BLaER1 (cell line): ENCODE results near the gene ATXN7L3.
A peak's percentile ranks its signal among the peaks of the same experiment; 100 is the strongest.

Experiments used
- H3K27ac ChIP-seq: shearing (Covaris generic); formaldehyde crosslinking; 2 replicates; pipeline ENCODE4 v1.8.1; 2022
- H3K27me3 ChIP-seq: shearing (Covaris generic); formaldehyde crosslinking; 2 replicates; pipeline ENCODE4 v1.8.1; 2022
- H3K36me3 ChIP-seq: shearing (Covaris generic); formaldehyde crosslinking; 2 replicates; pipeline ENCODE4 v1.8.1; 2022
- H3K4me1 ChIP-seq: shearing (Covaris generic); formaldehyde crosslinking; 2 replicates; pipeline ENCODE4 v1.8.1; 2022
- H3K4me2 ChIP-seq: shearing (Covaris generic); formaldehyde crosslinking; 2 replicates; pipeline ENCODE4 v1.8.1; 2022
- H3K4me3 ChIP-seq: shearing (Covaris generic); formaldehyde crosslinking; 2 replicates; pipeline ENCODE4 v1.8.1; 2022
- H3K9ac ChIP-seq: shearing (Covaris generic); formaldehyde crosslinking; 2 replicates; pipeline ENCODE4 v1.8.1; 2022
- H3K9me3 ChIP-seq: shearing (Covaris generic); formaldehyde crosslinking; 2 replicates; pipeline ENCODE4 v1.8.1; 2022
- H4K20me1 ChIP-seq: shearing (Covaris generic); formaldehyde crosslinking; 2 replicates; pipeline ENCODE4 v1.8.1; 2022
- Cebpa-rat ChIP-seq: shearing (Covaris generic); IDR thresholded peaks from 2 replicates; pipeline ENCODE4 v1.8.1; 2022

Gene ATXN7L3

DNA sequence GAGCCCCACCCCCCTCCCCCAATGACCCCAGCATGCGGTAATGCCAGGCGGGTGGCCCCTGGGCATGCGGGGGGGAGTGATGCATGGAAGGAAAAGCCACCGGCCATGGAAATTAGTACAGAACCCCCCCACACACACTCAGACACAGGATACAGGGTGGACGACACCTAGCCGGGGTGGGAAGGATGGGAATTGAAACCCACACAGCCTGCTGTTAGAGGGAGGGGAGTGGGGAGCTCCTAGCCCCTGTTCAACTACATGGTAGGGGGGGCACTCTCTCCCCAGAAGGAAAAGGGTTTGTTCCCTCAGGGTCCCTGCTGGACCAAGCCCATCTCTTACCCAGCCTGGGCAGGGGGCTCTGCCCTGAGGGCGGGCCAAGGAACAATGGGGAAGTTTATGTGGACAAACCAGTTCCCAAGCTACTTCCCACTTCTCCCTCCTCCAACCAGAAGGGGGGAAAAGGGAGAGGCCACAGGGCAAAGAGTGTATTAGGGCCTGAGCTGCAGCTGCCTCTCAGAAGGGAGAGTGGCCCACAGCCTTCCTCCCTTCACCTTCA is 7.7 kb downstream of the ATXN7L3 start:
- Histone ChIP-seq H3K4me1 (peaks cover 20% of the 10 kb centered on the region), H3K9ac (no peak overlapping the region), H3K36me3 (peaks cover 89% of the 10 kb centered on the region), H3K4me2 (no peak overlapping the region), H3K27ac (no peak overlapping the region), H3K27me3 (no peaks in the 10 kb centered on the region), H3K9me3 (no peaks in the 10 kb centered on the region), H4K20me1 (peaks cover 26% of the 10 kb centered on the region; the same call in 1 of the 2 replicates), H3K4me3 (no peak overlapping the region)
- no peak for TF ChIP-seq Cebpa-rat

DNA sequence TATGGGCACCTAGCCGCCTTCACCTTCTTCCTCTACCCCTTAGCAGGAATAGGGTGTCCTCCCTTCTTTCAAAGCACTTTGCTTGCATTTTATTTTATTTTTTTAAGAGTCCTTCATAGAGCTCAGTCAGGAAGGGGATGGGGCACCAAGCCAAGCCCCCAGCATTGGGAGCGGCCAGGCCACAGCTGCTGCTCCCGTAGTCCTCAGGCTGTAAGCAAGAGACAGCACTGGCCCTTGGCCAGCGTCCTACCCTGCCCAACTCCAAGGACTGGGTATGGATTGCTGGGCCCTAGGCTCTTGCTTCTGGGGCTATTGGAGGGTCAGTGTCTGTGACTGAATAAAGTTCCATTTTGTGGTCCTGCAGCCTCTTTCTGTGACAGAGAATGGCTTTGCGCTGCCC is 8.3 kb downstream of the ATXN7L3 start:
- no peak for TF ChIP-seq Cebpa-rat
- Histone ChIP-seq H3K4me2 (no peak overlapping the region), H3K27ac (no peak overlapping the region), H4K20me1 (peaks cover 22% of the 10 kb centered on the region; the same call in 1 of the 2 replicates), H3K27me3 (no peaks in the 10 kb centered on the region), H3K9me3 (no peaks in the 10 kb centered on the region), H3K9ac (no peak overlapping the region), H3K4me3 (no peak overlapping the region), H3K36me3 (peaks cover 82% of the 10 kb centered on the region), H3K4me1 (peaks cover 15% of the 10 kb centered on the region)

DNA sequence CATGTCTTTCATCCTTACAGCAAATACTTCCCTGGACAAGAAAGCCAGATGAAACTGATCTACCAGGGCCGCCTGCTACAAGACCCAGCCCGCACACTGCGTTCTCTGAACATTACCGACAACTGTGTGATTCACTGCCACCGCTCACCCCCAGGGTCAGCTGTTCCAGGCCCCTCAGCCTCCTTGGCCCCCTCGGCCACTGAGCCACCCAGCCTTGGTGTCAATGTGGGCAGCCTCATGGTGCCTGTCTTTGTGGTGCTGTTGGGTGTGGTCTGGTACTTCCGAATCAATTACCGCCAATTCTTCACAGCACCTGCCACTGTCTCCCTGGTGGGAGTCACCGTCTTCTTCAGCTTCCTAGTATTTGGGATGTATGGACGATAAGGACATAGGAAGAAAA is 9.2 kb downstream of the ATXN7L3 start:
- TF ChIP-seq Cebpa-rat, result no peak
- Histone ChIP-seq H3K9me3 (no peaks in the 10 kb centered on the region), H3K27me3 (no peaks in the 10 kb centered on the region), H3K27ac (no peak overlapping the region), H4K20me1 (peaks cover 29% of the 10 kb centered on the region), H3K9ac (no peak overlapping the region), H3K4me3 (no peak overlapping the region), H3K4me1 (peaks cover 19% of the 10 kb centered on the region), H3K4me2 (no peak overlapping the region), H3K36me3 (peaks cover 75% of the 10 kb centered on the region)

- H3K27ac ChIP-seq, result no peak overlapping the region
Observed at GRCh38 chr17:44188576-44189403, 10.9 kb downstream of the ATXN7L3 start.

DNA sequence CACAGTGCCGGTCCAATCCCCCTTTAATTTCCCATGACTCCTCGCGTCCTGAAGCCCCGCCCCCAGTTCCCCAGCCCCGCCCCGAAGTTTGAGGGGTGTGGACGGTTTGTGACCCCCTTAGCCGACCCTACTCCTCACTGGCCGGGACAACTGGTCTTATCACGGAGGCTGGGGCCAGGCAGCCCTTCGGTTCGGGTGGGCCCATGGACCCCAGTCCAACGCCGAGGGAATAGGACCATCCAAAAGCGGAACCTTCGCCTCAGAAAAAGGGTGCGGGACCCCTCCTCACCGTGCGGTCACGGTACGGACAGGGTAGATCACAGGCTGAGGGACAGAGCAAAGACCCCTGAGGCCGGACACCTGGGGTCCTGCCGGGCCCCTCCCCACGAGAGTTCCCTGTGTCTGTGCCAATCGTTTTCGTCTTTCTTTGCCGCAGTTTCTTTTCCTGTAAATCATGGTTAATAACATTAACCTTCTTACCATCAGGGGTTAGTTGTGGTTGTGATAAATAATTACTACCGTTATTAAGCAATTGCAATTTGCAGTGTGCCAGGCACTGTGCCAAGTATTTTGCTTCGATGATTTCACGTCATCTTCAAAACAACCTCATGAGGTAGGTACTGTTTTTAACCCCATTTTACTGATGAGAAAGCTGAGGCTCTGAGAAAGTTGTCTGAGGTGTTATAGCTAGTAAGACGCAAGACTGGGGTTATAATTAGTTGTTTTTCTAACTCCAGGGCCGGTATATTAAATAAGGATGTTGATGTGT is 12.4 kb downstream of the ATXN7L3 start:
- Histone ChIP-seq H3K36me3 (peaks cover 67% of the 10 kb centered on the region), H4K20me1 (peaks cover 43% of the 10 kb centered on the region), H3K9ac (peak overlapping the region; percentile 94), H3K9me3 (no peaks in the 10 kb centered on the region), H3K27ac (peak overlapping the region; percentile 88), H3K4me1 (peaks cover 40% of the 10 kb centered on the region), H3K27me3 (no peaks in the 10 kb centered on the region), H3K4me2 (peak overlapping the region; percentile 83), H3K4me3 (peak overlapping the region; percentile 95)
- TF ChIP-seq Cebpa-rat, result no peak

More at GRCh38 chr17:44188576-44189403, 10.9 kb downstream of the ATXN7L3 start:
- Histone ChIP-seq H3K27me3 (no peaks in the 10 kb centered on the region), H3K4me2 (peak overlapping the region; percentile 83), H3K4me1 (peaks cover 36% of the 10 kb centered on the region), H4K20me1 (peaks cover 37% of the 10 kb centered on the region), H3K36me3 (peaks cover 67% of the 10 kb centered on the region), H3K4me3 (no peak overlapping the region), H3K9me3 (no peaks in the 10 kb centered on the region), H3K9ac (peak overlapping the region; percentile 94)
- no peak for TF ChIP-seq Cebpa-rat

DNA sequence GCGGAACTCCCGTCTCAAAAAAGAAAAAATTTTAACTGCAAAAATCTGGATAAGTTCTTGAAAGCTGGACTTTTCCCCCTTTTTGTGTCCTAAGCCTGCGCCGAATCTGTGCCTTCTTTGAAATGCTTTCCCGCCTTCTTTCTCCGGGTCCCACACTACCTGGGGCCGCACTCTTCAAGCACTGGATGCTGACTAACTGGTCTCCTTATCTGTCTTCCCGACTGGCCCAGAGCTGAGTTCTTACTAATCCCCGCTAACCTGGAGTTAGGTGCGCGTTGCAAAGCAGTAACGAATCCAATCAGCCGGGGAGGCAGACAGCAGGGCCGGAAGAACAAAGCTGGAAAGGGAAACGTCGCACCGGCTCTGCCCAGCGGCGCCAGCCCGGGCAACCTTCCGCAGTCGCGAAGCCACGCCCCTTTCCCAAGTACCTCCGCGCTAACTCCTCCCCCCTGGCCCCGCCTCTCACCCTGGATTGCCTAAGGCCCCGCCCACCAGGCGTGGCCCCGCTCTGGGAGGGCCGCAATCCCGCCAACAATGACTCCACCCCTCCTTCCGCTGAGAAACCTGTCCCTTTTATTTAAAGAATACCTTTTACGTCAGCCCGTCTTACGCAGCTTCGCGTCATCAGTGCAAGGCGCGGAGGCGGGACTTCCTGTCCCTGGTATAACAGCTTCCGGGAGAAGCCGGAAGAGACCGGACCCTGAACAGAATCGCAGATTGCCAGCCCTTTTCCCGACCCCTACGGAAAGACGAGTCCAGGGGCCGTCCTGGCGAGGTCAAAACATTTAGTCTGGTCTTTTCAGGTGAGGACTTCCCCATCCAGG is 13.2 kb downstream of the ATXN7L3 start, which contains the start of gene TMUB2:
Gene TMUB2 (plus strand): TSS at position 666 of the 824 bp plus-strand sequence. CDS start 737 bp downstream, outside the sequence.
- Histone ChIP-seq H3K4me3 (peak within 1 kb of the TSS; percentile 95), H3K4me2 (peak within 1 kb of the TSS; percentile 94), H3K36me3 (peaks cover 67% of the 10 kb centered on the region), H3K27ac (peak within 1 kb of the TSS; percentile 88), H3K4me1 (peaks cover 40% of the 10 kb centered on the region), H3K9me3 (no peaks in the 10 kb centered on the region), H3K9ac (peak within 1 kb of the TSS; percentile 94), H3K27me3 (no peaks in the 10 kb centered on the region), H4K20me1 (peaks cover 50% of the 10 kb centered on the region)
- TF ChIP-seq Cebpa-rat, result peak; percentile 68; the same call in 1 of the 2 replicates

GRCh38 chr17:44184212-44184810 is 15.4 kb downstream of the ATXN7L3 start:
- peak overlapping the region; percentile 94 for H3K4me2 ChIP-seq
- no peaks in the 10 kb centered on the region for H3K9me3 ChIP-seq
- H3K27me3 ChIP-seq, result no peaks in the 10 kb centered on the region
- TF ChIP-seq Cebpa-rat, result peak; percentile 53; the same call in 1 of the 2 replicates
- peaks cover 50% of the 10 kb centered on the region for H3K36me3 ChIP-seq
- no peak overlapping the region; the same call in 1 of the 2 replicates for H3K9ac ChIP-seq
- H3K27ac ChIP-seq, result no peak overlapping the region
- H3K4me1 ChIP-seq, result peaks cover 40% of the 10 kb centered on the region
- no peak overlapping the region for H3K4me3 ChIP-seq
- H4K20me1 ChIP-seq, result peaks cover 50% of the 10 kb centered on the region

GRCh38 chr17:44183024-44183423 is 16.7 kb downstream of the ATXN7L3 start:
- Histone ChIP-seq H3K27me3 (no peaks in the 10 kb centered on the region), H3K36me3 (peaks cover 50% of the 10 kb centered on the region), H3K4me3 (no peak overlapping the region), H3K9me3 (no peaks in the 10 kb centered on the region), H4K20me1 (peaks cover 46% of the 10 kb centered on the region), H3K27ac (no peak overlapping the region), H3K4me1 (peaks cover 31% of the 10 kb centered on the region), H3K4me2 (no peak overlapping the region), H3K9ac (peak overlapping the region; percentile 24; the same call in 1 of the 2 replicates)
- TF ChIP-seq Cebpa-rat, result no peak
